ENCODE data around the gene SNX14. TPM values are rescaled to one million over a fixed set of nuclear protein-coding genes. Genes with fewer than 3 reads are reported as not detected.
"Not testable (repeated sequence)": the region's sequence is repeated elsewhere in the genome, so short reads cannot be mapped to it uniquely, and the experiment has no call there.

Gene SNX14
- total and polyA plus RNA-seq, 10 donors = 63.8 to 170 (median 88.9) TPM

DNA sequence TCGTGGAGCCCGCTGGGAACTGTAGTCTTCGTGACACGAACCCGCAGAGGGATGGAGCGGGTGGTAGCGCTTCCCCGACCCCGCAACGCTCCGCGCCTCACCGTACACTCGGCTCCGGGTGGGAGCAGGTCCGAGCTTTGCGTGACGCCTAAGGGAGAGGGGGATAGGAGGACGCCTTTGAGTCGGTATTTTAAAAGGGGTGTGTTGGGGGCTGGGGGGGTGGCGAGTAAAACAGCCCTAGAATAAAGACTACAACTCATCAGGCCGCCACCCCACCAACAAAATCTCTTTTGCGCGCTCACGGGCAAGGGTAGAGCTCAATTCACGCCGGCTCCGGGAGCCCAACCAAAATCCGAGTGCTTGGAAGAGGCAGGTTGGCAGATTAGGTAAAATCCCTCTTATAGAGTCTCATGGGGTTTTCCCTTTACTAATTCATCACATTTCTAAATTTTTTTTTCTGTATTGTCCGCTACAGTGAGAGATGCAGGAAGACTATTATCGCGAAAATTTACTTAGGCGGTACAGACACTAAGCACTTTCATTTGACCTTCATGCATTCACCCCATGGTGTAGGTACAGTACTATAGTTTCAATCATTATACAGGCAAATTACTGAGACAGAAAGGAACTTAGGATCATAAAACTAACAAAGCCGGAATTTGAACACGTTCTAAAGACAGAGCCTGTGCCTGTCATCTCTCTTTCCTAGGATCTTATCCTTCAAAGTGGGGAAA lies 706 bp upstream of the SNX14 start:
- no peaks in the 10 kb centered on the region for H3K27me3 ChIP-seq (replicated peaks in 1 of 7)
- H3K4me1 ChIP-seq = peaks cover 9 to 45% (median 32%) of the 10 kb centered on the region in 6 donors
- 1 to 2% (median 1%) methylated on average over 32 to 35 of the region's 35 CpGs for WGBS, 5 donors
- H3K9me3 ChIP-seq = no peaks in the 10 kb centered on the region
- peak overlapping the region; percentile 82 to 99 (median 98) for H3K27ac ChIP-seq
- intact Hi-C loops (cut with DNase I; ENCODE audit: low total_unique reads) = loop anchor here (10.0 kb wide), 2 partner anchors 50 to 80 kb away; partner anchors contain the start of gene SYNCRIP
- no peaks in the 10 kb centered on the region for H3K36me3 ChIP-seq
- TF ChIP-seq, protein P1, sequence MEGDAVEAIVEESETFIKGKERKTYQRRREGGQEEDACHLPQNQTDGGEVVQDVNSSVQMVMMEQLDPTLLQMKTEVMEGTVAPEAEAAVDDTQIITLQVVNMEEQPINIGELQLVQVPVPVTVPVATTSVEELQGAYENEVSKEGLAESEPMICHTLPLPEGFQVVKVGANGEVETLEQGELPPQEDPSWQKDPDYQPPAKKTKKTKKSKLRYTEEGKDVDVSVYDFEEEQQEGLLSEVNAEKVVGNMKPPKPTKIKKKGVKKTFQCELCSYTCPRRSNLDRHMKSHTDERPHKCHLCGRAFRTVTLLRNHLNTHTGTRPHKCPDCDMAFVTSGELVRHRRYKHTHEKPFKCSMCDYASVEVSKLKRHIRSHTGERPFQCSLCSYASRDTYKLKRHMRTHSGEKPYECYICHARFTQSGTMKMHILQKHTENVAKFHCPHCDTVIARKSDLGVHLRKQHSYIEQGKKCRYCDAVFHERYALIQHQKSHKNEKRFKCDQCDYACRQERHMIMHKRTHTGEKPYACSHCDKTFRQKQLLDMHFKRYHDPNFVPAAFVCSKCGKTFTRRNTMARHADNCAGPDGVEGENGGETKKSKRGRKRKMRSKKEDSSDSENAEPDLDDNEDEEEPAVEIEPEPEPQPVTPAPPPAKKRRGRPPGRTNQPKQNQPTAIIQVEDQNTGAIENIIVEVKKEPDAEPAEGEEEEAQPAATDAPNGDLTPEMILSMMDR (IDR thresholded peaks at IDR 0.05 in 8 of 11, conservative IDR thresholded peaks at IDR 0.05 in 3 of 11) = no peak
- TF ChIP-seq POLR2AphosphoS5 (IDR thresholded peaks at IDR 0.05) = peak in 1 of 3 donors; percentile 81
- TF ChIP-seq POLR2A (IDR thresholded peaks at IDR 0.05) = no peak
- no peak for DNase-seq
- peak overlapping the region; percentile 68 to 87 (median 78) for H3K4me3 ChIP-seq

DNA sequence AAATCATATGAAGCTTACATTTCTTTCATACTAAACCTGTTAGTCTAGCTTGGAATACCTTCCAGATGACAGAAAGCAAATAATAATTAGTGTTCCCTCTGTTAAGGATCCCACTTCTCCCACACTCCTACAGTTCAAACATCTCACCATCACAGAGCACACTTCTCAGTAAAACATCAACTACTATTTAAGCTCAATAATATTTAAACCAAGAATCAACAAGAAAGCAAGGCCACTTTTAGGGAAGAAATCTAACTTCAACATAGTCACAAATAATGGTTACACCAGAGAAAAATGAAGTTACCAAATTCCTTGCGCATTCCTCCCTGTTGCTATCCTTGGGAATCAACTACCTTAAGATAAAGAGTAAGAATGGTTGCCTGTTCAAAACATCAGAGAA lies 1.6 kb downstream of the SNX14 start:
- H3K4me1 ChIP-seq = peaks cover 9 to 51% (median 32%) of the 10 kb centered on the region in 6 donors
- 88 to 100% (median 94%) methylated on average over 1 of the region's 1 CpG for WGBS, 5 donors
- no peaks in the 10 kb centered on the region for H3K9me3 ChIP-seq
- H3K27me3 ChIP-seq (replicated peaks in 1 of 7) = no peaks in the 10 kb centered on the region
- peak overlapping the region in 2 of 8 donors; percentile 84 to 87 for H3K4me3 ChIP-seq
- no peak for TF ChIP-seq POLR2A (IDR thresholded peaks at IDR 0.05)
- TF ChIP-seq POLR2AphosphoS5 (IDR thresholded peaks at IDR 0.05) = no peak
- TF ChIP-seq, protein P1 (IDR thresholded peaks at IDR 0.05 in 8 of 11, conservative IDR thresholded peaks at IDR 0.05 in 3 of 11) = no peak
- peaks cover 0 to 10% (median 1%) of the 10 kb centered on the region in 6 donors for H3K36me3 ChIP-seq
- no peak overlapping the region for H3K27ac ChIP-seq
- intact Hi-C loops (cut with DNase I; ENCODE audit: low total_unique reads) = loop anchor here (10.0 kb wide), 2 partner anchors 53 to 83 kb away; partner anchors contain the start of gene SYNCRIP
- no peak for DNase-seq

DNA sequence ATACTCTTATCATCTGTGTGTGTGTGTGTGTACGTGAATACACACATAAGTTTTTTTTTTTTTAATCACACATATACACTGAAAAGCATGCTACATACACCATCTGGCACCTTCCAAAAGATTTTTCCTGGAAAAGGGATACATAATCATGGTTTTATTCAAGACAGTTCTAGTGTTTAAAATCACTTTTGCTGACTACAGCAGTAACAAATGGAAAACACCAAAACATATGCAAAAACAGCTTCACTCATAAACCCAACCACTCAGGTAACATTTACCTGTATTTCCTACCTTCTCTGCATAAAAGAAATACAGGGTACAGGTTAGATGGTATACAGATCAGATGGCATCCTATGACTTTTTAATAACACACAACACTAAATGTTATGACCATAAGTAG lies 2.5 kb downstream of the SNX14 start:
- WGBS, 5 donors = 89 to 97% (median 91%) methylated on average over 1 of the region's 1 CpG
- no peak for DNase-seq
- Histone ChIP-seq H3K4me1 (peaks cover 9 to 57% (median 32%) of the 10 kb centered on the region in 6 donors), H3K9me3 (no peaks in the 10 kb centered on the region), H3K36me3 (peaks cover 0 to 11% (median 1%) of the 10 kb centered on the region in 6 donors), H3K4me3 (no peak overlapping the region), H3K27me3 (replicated peaks in 1 of 7) (no peaks in the 10 kb centered on the region), H3K27ac (no peak overlapping the region)
- TF ChIP-seq POLR2AphosphoS5 (IDR thresholded peaks at IDR 0.05) = no peak
- TF ChIP-seq, protein P1 (IDR thresholded peaks at IDR 0.05 in 8 of 11, conservative IDR thresholded peaks at IDR 0.05 in 3 of 11) = no peak
- no peak for TF ChIP-seq POLR2A (IDR thresholded peaks at IDR 0.05)
- intact Hi-C loops (cut with DNase I; ENCODE audit: low total_unique reads) = loop anchor here (10.0 kb wide), 2 partner anchors 54 to 84 kb away; partner anchors contain the start of gene SYNCRIP

DNA sequence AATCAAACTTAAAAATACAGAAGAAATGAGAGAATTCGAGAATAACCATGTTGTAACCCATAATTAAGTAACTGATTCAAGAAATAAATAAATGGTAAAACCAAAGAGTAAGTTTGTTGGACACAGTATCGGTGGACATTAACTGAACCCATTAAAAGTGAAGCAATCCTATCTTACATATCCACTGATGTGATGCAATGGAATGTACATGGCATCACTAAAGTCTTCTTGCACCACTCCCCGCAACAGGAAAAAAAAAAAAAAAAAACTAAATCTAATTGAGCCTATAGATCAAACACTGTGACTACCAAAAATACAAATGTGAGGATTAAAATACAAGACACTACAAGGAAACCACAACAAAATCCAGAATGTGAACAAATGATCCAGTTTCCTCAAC lies 7.9 kb downstream of the SNX14 start:
- H3K27ac ChIP-seq = no peak overlapping the region
- no peak for TF ChIP-seq POLR2A (IDR thresholded peaks at IDR 0.05)
- TF ChIP-seq POLR2AphosphoS5 (IDR thresholded peaks at IDR 0.05) = no peak
- TF ChIP-seq, protein P1 (IDR thresholded peaks at IDR 0.05 in 8 of 11, conservative IDR thresholded peaks at IDR 0.05 in 3 of 11) = no peak
- WGBS, 5 donors = 56 to 92% (median 81%) methylated on average over 3 of the region's 3 CpGs
- H3K4me3 ChIP-seq = no peak overlapping the region
- H3K36me3 ChIP-seq = peaks cover 0 to 16% (median 1%) of the 10 kb centered on the region in 6 donors
- DNase-seq = no peak
- H3K9me3 ChIP-seq = peaks cover 0 to 39% (median 36%) of the 10 kb centered on the region in 8 donors
- peaks cover 0 to 33% (median 2%) of the 10 kb centered on the region in 6 donors for H3K4me1 ChIP-seq
- intact Hi-C loops (cut with DNase I; ENCODE audit: low total_unique reads) = no loop called here
- H3K27me3 ChIP-seq (replicated peaks in 1 of 7) = no peaks in the 10 kb centered on the region

DNA sequence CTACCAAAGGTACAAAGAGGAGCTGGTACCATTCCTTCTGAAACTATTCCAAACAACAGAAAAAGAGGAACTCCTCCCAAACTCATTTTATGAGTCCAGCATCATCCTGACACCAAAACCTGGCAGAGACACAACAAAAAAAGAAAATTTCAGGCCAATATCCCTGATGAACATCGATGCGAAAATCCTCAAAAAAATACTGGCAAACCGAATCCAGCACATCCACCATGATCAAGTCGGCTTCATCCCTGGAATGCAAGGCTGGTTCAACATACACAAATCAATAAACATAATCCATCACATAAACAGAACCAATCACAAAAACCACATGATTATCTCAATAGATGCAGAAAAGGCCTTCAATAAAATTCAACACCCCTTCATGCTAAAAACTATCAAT lies 10.8 kb downstream of the SNX14 start:
- Histone ChIP-seq H3K9me3 (peaks cover 0 to 39% (median 36%) of the 10 kb centered on the region in 8 donors), H3K4me1 (peaks cover 0 to 46% (median 4%) of the 10 kb centered on the region in 6 donors), H3K36me3 (peaks cover 0 to 39% (median 7%) of the 10 kb centered on the region in 6 donors)
- DNase-seq; H3K4me3 ChIP-seq; H3K27ac ChIP-seq; intact Hi-C loops (cut with DNase I; ENCODE audit: low total_unique reads); H3K27me3 ChIP-seq (replicated peaks in 1 of 7): not testable (repeated sequence)
- 95 to 99% (median 98%) methylated on average over 4 of the region's 4 CpGs for WGBS, 5 donors
